Esophagus (tissue), 2 donors: ENCODE data around the gene DGUOK. TPM values are rescaled to one million over a fixed set of nuclear protein-coding genes. Genes with fewer than 3 reads are reported as not detected.

Experiments
- H3K27ac ChIP-seq, 2 donors: one replicate each; pipeline ENCODE4 v1.5.1; 2013; ENCODE audit warnings: low read depth in 2 of 2, mild to moderate bottlenecking in 2 of 2, inconsistent platforms in 1 of 2, low read length in 1 of 2, moderate library complexity in 1 of 2
- H3K27me3 ChIP-seq, 2 donors: one replicate each; pipeline ENCODE4 v1.6.1; 2013; ENCODE audit warnings: low read length in 2 of 2, control low read depth in 1 of 2, mild to moderate bottlenecking in 1 of 2; ENCODE audit not compliant: insufficient read depth in 2 of 2, control insufficient read depth in 1 of 2
- H3K36me3 ChIP-seq, 2 donors: one replicate each; pipeline ENCODE4 v1.6.1; 2013; ENCODE audit warnings: low read length in 1 of 2; ENCODE audit not compliant: control insufficient read depth in 2 of 2, insufficient read depth in 2 of 2
- H3K4me1 ChIP-seq, 2 donors: one replicate each; pipeline ENCODE4 v1.6.1; 2013; ENCODE audit warnings: low read length in 1 of 2; ENCODE audit not compliant: control insufficient read depth in 2 of 2, insufficient read depth in 2 of 2
- H3K4me3 ChIP-seq, 2 donors: one replicate each; pipeline ENCODE4 v1.5.1; 2013; ENCODE audit warnings: low read length in 2 of 2, mild to moderate bottlenecking in 2 of 2, low read depth in 1 of 2, moderate library complexity in 1 of 2
- H3K9me3 ChIP-seq, 2 donors: one replicate each; pipeline ENCODE4 v1.6.1; 2013; ENCODE audit warnings: mild to moderate bottlenecking in 2 of 2, low read depth in 1 of 2, low read length in 1 of 2, moderate library complexity in 1 of 2; ENCODE audit not compliant: control insufficient read depth in 2 of 2, insufficient read depth in 1 of 2
- WGBS, 2 donors: extraction: QIAGEN DNeasy Blood & Tissue Kit; methylation state at CpG; one replicate each; pipeline ENCODE4 v1.1.7; 2013; 5-methylcytosine and 5-hydroxymethylcytosine counted together
- polyA plus RNA-seq, 2 donors: library from polyadenylated mRNA; stranded (reverse); fragments of 200-250 nt; gene quantifications; one replicate each; pipeline ENCODE4 v1.2.3, GENCODE V29; 2013
- donor health status: healthy with polysubstance abuse.
- donor health status: Bipolar disorder and iron deficiency.

Gene DGUOK
- polyA plus RNA-seq, 2 donors: 42.8 to 45.6 TPM

DNA sequence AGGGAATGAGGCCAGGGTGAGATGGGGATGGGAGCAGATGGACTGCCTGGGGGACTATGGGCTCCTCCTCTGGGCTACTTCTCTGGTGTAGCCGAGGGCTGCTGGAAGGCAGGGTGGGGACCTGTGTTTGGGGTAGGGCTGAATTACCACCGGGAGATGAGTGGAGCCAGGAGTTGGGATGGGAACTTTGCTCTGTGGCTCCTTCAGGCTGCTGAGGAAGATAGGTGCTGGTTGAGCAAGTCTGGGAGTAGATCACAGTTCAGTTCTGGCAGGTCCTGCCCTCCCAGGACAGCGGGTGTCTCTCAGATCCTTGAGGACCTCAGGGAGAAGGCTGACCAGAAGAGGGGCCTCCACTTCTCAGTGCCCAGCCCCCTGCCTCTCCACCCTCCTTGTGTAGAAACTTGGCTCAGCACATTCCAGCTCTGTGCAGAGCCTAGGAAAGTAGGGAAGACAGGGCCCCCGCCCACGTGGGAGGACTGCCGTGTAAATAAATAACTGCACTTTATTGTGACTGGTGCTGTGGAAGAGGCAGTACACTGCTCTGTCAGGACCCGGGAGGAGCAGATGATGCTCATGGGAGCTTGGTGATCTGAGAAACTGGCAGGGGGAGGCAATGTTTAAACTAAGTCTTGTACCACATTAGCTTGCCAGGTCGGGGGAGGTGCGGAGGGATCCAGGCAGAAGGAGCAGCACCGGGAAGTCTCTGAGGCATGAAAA is 73.4 kb downstream of the DGUOK start:
- 28% methylated on average over 10 of the region's 10 CpGs for WGBS, 2 donors
- H3K27me3 ChIP-seq: no peaks in the 10 kb centered on the region
- no peaks in the 10 kb centered on the region for H3K9me3 ChIP-seq
- no peak overlapping the region for H3K4me3 ChIP-seq
- peak overlapping the region in 1 of 2 donors; percentile 11 for H3K27ac ChIP-seq
- H3K36me3 ChIP-seq: peaks cover 3 to 6% of the 10 kb centered on the region in 2 donors
- H3K4me1 ChIP-seq: peaks cover 15 to 33% of the 10 kb centered on the region in 2 donors

- Histone ChIP-seq H3K36me3 (peaks cover 3 to 8% of the 10 kb centered on the region in 2 donors), H3K4me1 (peaks cover 15 to 33% of the 10 kb centered on the region in 2 donors), H3K27me3 (no peaks in the 10 kb centered on the region), H3K27ac (no peak overlapping the region), H3K9me3 (no peaks in the 10 kb centered on the region), H3K4me3 (no peak overlapping the region)
- 65 to 78% methylated on average over 5 of the region's 5 CpGs for WGBS, 2 donors
These were observed 74.0 kb downstream of the DGUOK start for GRCh38 chr2:74000666-74001065.

- Histone ChIP-seq H3K4me1 (peaks cover 15 to 33% of the 10 kb centered on the region in 2 donors), H3K4me3 (no peak overlapping the region), H3K9me3 (no peaks in the 10 kb centered on the region), H3K36me3 (peaks cover 3 to 8% of the 10 kb centered on the region in 2 donors), H3K27ac (no peak overlapping the region), H3K27me3 (no peaks in the 10 kb centered on the region)
- WGBS, 2 donors: 76% methylated on average over 4 of the region's 4 CpGs
These were observed 74.4 kb downstream of the DGUOK start for GRCh38 chr2:74001121-74001520.

GRCh38 chr2:74001781-74002504 is 75.3 kb downstream of the DGUOK start:
- Histone ChIP-seq H3K27me3 (no peaks in the 10 kb centered on the region), H3K27ac (no peak overlapping the region), H3K4me3 (peak overlapping the region; percentile 58 to 62), H3K4me1 (peaks cover 18 to 35% of the 10 kb centered on the region in 2 donors), H3K9me3 (no peaks in the 10 kb centered on the region), H3K36me3 (peaks cover 0 to 8% of the 10 kb centered on the region in 2 donors)
- 11% methylated on average over 24 of the region's 24 CpGs for WGBS, 2 donors

DNA sequence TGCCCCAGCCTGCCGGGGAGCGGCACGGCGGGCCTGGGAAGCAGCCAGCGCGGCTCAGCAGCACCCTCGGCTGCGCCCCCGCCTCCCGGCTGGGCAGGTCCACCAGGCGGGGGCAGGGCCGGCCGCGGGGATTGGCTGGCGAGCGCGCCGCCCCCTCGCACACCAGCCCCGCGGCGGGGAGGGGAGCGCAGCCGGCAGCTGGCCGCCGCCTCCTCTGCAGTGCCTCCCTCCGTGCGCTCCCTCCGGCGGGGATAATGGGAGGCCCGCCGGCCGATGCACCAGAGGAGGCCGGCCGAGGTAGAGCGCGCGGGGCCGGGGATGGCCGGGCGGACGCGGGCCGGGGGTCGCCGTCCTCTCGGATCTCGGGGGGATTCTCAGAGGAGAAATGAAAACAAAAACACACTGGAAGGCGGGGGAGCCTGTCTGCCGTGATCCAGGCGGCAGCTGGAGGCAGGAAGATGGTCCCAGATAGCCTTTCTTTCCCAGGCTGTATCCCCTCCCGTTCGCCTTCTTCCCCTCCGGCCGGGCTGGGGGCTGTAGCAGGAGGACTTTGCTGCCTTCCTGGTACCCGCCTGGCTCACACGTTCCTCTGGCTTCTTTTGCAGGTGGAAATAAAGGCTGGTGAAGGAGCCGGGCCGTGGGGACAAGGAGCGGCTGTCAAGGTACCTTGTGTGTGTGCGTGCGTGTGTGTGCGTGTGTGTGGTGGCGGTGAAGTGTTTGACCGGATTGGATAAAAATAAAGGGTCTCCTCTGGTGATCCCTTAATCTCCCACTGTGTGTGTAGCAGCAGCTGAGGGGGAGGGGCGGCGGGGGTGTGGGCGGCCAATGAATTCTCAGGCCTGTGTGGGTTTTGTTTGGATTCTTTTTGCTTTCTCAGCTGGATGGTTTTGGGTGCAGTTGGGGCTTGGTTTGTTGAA is 76.1 kb downstream of the DGUOK start:
- Histone ChIP-seq H3K4me1 (peaks cover 18 to 35% of the 10 kb centered on the region in 2 donors), H3K36me3 (peaks cover 0 to 8% of the 10 kb centered on the region in 2 donors), H3K27ac (peak overlapping the region; percentile 23 to 63), H3K9me3 (no peaks in the 10 kb centered on the region), H3K27me3 (no peaks in the 10 kb centered on the region), H3K4me3 (peak overlapping the region; percentile 58 to 62)
- WGBS, 2 donors: 4% methylated on average over 63 to 68 of the region's 68 CpGs

GRCh38 chr2:74003494-74004211 is 77.0 kb downstream of the DGUOK start:
- WGBS, 2 donors: 50 to 54% methylated on average over 15 to 16 of the region's 16 CpGs
- no peaks in the 10 kb centered on the region for H3K9me3 ChIP-seq
- H3K4me3 ChIP-seq: peak overlapping the region in 1 of 2 donors; percentile 62
- H3K4me1 ChIP-seq: peaks cover 18 to 35% of the 10 kb centered on the region in 2 donors
- no peaks in the 10 kb centered on the region for H3K27me3 ChIP-seq
- H3K27ac ChIP-seq: no peak overlapping the region
- peaks cover 0 to 8% of the 10 kb centered on the region in 2 donors for H3K36me3 ChIP-seq

GRCh38 chr2:74004212-74005182 is 77.8 kb downstream of the DGUOK start:
- H3K4me3 ChIP-seq: no peak overlapping the region
- peaks cover 21 to 42% of the 10 kb centered on the region in 2 donors for H3K4me1 ChIP-seq

DNA sequence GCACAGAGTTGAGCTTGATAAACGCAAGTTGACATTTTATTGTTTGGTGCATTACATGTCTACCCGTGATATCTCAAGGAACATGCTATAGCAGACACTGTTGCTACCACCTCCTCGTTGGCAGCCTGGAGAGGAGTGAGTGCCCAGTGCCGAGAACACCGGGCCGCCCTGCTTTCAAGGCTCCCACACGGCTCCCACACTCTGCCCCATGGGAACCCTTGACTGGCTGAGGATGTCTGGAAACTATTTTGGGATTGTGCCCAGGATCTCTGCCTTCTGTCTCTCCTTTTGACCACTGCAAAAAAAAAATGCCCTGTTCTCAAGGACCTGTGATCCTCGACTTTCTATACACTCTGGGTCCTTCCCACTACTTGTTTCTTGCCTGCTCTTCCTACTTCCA is 79.1 kb downstream of the DGUOK start:
- peaks cover 17 to 40% of the 10 kb centered on the region in 2 donors for H3K4me1 ChIP-seq

More at GRCh38 chr2:74004212-74005182, 77.8 kb downstream of the DGUOK start:
- H3K27me3 ChIP-seq: no peaks in the 10 kb centered on the region
- no peak overlapping the region for H3K27ac ChIP-seq
- H3K9me3 ChIP-seq: no peaks in the 10 kb centered on the region
- WGBS, 2 donors: 78 to 85% methylated on average over 18 of the region's 18 CpGs
- H3K36me3 ChIP-seq: peaks cover 0 to 8% of the 10 kb centered on the region in 2 donors

More for the DNA sequence above, 79.1 kb downstream of the DGUOK start:
- WGBS, 2 donors: 77 to 87% methylated on average over 8 of the region's 8 CpGs
- Histone ChIP-seq H3K9me3 (no peaks in the 10 kb centered on the region), H3K27ac (no peak overlapping the region), H3K27me3 (no peaks in the 10 kb centered on the region), H3K4me3 (no peak overlapping the region), H3K36me3 (peaks cover 0 to 8% of the 10 kb centered on the region in 2 donors)
